ENCODE data around the gene CDCA5. TPM values are rescaled to one million over a fixed set of nuclear protein-coding genes. Genes with fewer than 3 reads are reported as not detected.

Gene CDCA5
- total RNA-seq, 1 donor from 2014 or later, result 14.8 TPM

DNA sequence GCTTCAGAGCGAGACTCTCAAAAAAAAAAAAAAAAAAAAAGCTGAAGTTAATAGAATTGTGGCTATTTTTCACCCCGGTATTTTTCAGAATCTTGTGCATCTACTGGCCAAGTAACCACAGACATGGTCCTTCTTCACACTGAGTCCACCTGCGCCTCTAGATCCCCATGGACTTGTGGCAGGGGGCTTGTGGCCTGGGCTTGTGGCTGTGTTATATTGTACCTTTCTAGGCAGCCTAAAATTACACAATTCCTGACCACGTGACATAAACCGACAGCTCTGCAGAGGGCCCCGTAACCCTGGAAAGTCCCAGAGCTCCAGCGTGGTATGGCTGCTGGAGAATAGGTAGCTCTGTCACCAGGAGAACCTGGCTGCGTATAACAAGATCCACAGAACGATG lies 14.6 kb downstream of the CDCA5 start:
- H3K4me1 Mint-ChIP-seq (ENCODE audit: unreplicated experiment), result no peaks in the 10 kb centered on the region
- TF ChIP-seq, protein P1, sequence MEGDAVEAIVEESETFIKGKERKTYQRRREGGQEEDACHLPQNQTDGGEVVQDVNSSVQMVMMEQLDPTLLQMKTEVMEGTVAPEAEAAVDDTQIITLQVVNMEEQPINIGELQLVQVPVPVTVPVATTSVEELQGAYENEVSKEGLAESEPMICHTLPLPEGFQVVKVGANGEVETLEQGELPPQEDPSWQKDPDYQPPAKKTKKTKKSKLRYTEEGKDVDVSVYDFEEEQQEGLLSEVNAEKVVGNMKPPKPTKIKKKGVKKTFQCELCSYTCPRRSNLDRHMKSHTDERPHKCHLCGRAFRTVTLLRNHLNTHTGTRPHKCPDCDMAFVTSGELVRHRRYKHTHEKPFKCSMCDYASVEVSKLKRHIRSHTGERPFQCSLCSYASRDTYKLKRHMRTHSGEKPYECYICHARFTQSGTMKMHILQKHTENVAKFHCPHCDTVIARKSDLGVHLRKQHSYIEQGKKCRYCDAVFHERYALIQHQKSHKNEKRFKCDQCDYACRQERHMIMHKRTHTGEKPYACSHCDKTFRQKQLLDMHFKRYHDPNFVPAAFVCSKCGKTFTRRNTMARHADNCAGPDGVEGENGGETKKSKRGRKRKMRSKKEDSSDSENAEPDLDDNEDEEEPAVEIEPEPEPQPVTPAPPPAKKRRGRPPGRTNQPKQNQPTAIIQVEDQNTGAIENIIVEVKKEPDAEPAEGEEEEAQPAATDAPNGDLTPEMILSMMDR (IDR thresholded peaks at IDR 0.05; ENCODE audit: unreplicated experiment), result no peak
- no peak overlapping the region for H3K4me3 Mint-ChIP-seq (ENCODE audit: unreplicated experiment)
- H3K9me3 Mint-ChIP-seq (ENCODE audit: unreplicated experiment), result no peaks in the 10 kb centered on the region
- H3K27me3 Mint-ChIP-seq (ENCODE audit: unreplicated experiment), result peaks cover 4% of the 10 kb centered on the region
- H3K27ac Mint-ChIP-seq (ENCODE audit: unreplicated experiment), result no peak overlapping the region
- DNase-seq (ENCODE audit: low spot score), result no peak
- no peaks in the 10 kb centered on the region for H3K36me3 Mint-ChIP-seq (ENCODE audit: low read depth, unreplicated experiment)

- H3K4me1 Mint-ChIP-seq (ENCODE audit: unreplicated experiment), result no peaks in the 10 kb centered on the region
- H3K4me3 Mint-ChIP-seq (ENCODE audit: unreplicated experiment), result no peak overlapping the region
- peaks cover 5% of the 10 kb centered on the region for H3K27me3 Mint-ChIP-seq (ENCODE audit: unreplicated experiment)
- H3K36me3 Mint-ChIP-seq (ENCODE audit: low read depth, unreplicated experiment), result no peaks in the 10 kb centered on the region
- TF ChIP-seq, protein P1 (IDR thresholded peaks at IDR 0.05; ENCODE audit: unreplicated experiment), result no peak
- H3K9me3 Mint-ChIP-seq (ENCODE audit: unreplicated experiment), result no peaks in the 10 kb centered on the region
- DNase-seq (ENCODE audit: low spot score), result no peak
- no peak overlapping the region for H3K27ac Mint-ChIP-seq (ENCODE audit: unreplicated experiment)
Observed at GRCh38 chr11:65067446-65067845, 16.4 kb downstream of the CDCA5 start.

- DNase-seq (ENCODE audit: low spot score), result no peak
- Mint-ChIP-seq H3K36me3 (ENCODE audit: low read depth, unreplicated experiment) (no peaks in the 10 kb centered on the region), H3K4me3 (ENCODE audit: unreplicated experiment) (no peak overlapping the region)
Observed at GRCh38 chr11:65066805-65067291, 17.0 kb downstream of the CDCA5 start.

DNA sequence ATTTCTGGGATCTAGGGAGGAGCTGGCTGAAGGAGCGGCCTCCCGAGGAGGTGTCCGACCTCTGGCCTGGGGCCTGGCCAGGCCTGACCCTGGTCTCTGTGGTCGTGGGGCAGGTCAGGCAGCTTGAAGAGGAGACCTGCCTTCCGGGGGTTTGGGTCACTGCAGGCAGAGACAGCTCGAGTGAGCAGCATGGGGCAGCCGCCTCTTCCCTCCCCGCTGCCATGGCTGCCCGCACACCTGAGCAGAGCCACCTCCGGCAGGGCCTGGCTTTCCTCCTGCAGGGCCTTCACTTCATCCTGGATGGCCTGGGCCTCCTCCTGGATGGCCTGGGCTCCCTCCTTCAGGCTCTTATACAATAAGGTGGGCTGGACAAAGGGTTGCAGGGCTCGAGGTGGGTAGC lies 17.5 kb downstream of the CDCA5 start:
- TF ChIP-seq, protein P1 (IDR thresholded peaks at IDR 0.05; ENCODE audit: unreplicated experiment), result no peak
- Mint-ChIP-seq H3K27me3 (ENCODE audit: unreplicated experiment) (peaks cover 9% of the 10 kb centered on the region), H3K9me3 (ENCODE audit: unreplicated experiment) (no peaks in the 10 kb centered on the region), H3K36me3 (ENCODE audit: low read depth, unreplicated experiment) (no peaks in the 10 kb centered on the region), H3K4me1 (ENCODE audit: unreplicated experiment) (no peaks in the 10 kb centered on the region), H3K27ac (ENCODE audit: unreplicated experiment) (no peak overlapping the region), H3K4me3 (ENCODE audit: unreplicated experiment) (no peak overlapping the region)
- no peak for DNase-seq (ENCODE audit: low spot score)

More at GRCh38 chr11:65066805-65067291, 17.0 kb downstream of the CDCA5 start:
- Mint-ChIP-seq H3K4me1 (ENCODE audit: unreplicated experiment) (no peaks in the 10 kb centered on the region), H3K27ac (ENCODE audit: unreplicated experiment) (no peak overlapping the region), H3K9me3 (ENCODE audit: unreplicated experiment) (no peaks in the 10 kb centered on the region), H3K27me3 (ENCODE audit: unreplicated experiment) (peaks cover 7% of the 10 kb centered on the region)
- TF ChIP-seq, protein P1 (IDR thresholded peaks at IDR 0.05; ENCODE audit: unreplicated experiment), result no peak

- no peak overlapping the region for H3K4me3 Mint-ChIP-seq (ENCODE audit: unreplicated experiment)
- H3K4me1 Mint-ChIP-seq (ENCODE audit: unreplicated experiment), result no peaks in the 10 kb centered on the region
- no peaks in the 10 kb centered on the region for H3K9me3 Mint-ChIP-seq (ENCODE audit: unreplicated experiment)
- TF ChIP-seq, protein P1 (IDR thresholded peaks at IDR 0.05; ENCODE audit: unreplicated experiment), result no peak
- peaks cover 13% of the 10 kb centered on the region for H3K27me3 Mint-ChIP-seq (ENCODE audit: unreplicated experiment)
- H3K27ac Mint-ChIP-seq (ENCODE audit: unreplicated experiment), result no peak overlapping the region
- DNase-seq (ENCODE audit: low spot score), result no peak
- H3K36me3 Mint-ChIP-seq (ENCODE audit: low read depth, unreplicated experiment), result no peaks in the 10 kb centered on the region
Observed at GRCh38 chr11:65065851-65066250, 18.0 kb downstream of the CDCA5 start.
